Progenitor cell of endocrine pancreas (in vitro differentiated cells): ENCODE results near the gene WNT3A. TPM values are rescaled to one million over a fixed set of nuclear protein-coding genes. Genes with fewer than 3 reads are reported as not detected.

Experiments used
- DNase-seq: peaks from one replicate; pipeline ENCODE4 v3.0.0; 2021; ENCODE audit warnings: low spot score; ENCODE audit not compliant: unreplicated experiment
- H3K27ac Mint-ChIP-seq: 2 replicates; pipeline ENCODE4 v1.8.0; 2021; ENCODE audit warnings: mild to moderate bottlenecking, moderate library complexity, mixed read lengths
- H3K27me3 Mint-ChIP-seq: 2 replicates; pipeline ENCODE4 v1.8.0; 2021; ENCODE audit warnings: mixed read lengths
- H3K36me3 Mint-ChIP-seq: 2 replicates; pipeline ENCODE4 v1.8.0; 2022; ENCODE audit warnings: mixed read lengths; ENCODE audit not compliant: insufficient read depth
- H3K4me1 Mint-ChIP-seq: 2 replicates; pipeline ENCODE4 v1.8.0; 2021; ENCODE audit warnings: low read depth, mixed read lengths
- H3K4me3 Mint-ChIP-seq: 2 replicates; pipeline ENCODE4 v1.8.0; 2021; ENCODE audit warnings: low read depth, mild to moderate bottlenecking, moderate library complexity, mixed read lengths
- H3K9me3 Mint-ChIP-seq: 2 replicates; pipeline ENCODE4 v1.8.0; 2021; ENCODE audit warnings: low read depth, mixed read lengths
- total RNA-seq: library from RNA; stranded (reverse); gene quantifications from 2 replicates; pipeline ENCODE4 v1.2.1, GENCODE V29; 2021
- TF ChIP-seq, protein P1 (sequence below): fragments of 200-600 bp; sonication (generic); IDR thresholded peaks from one replicate; pipeline ENCODE4 v1.5.0; 2021; ENCODE audit warnings: antibody characterized with exemption, mild to moderate bottlenecking; ENCODE audit not compliant: unreplicated experiment

The WNT3A gene
- total RNA-seq, 1 donor from 2014 or later = not detected

DNA sequence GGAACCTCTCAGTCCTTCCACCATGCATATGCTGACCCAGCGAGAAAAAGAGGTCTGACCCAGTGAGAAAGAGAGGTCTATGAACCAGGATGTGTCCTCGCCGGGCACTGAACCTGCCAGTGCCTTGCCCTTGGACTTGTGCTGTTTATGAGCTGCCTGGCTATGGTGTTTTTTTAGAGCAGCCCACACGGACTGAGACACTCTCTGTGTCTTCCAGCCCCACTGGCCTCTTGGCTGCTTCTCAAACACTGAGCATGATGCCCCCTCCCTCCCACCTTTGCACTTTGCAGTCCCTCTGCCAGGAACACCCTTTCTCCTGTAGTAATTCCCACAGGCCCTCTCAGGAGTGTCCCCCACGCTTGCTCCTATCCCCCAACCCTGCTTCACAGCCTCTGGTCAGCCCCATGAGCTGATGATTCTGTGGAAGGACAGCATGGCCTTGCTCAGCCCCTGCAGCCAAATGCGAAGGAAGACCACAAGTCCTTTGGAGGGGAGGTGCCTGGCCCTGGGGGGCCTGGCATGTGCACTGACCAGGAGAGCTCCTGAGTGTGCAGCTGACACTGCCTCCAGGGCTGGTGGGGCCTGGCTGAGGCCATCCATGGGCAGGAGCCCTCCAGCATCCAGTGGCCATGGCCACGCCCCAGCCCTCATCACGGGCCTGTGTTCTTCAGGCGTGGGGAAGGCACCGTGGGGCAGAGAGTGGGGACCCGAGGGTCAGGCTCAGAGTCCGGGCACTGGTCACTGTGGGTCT lies 23.8 kb downstream of the WNT3A start:
- TF ChIP-seq, protein P1, sequence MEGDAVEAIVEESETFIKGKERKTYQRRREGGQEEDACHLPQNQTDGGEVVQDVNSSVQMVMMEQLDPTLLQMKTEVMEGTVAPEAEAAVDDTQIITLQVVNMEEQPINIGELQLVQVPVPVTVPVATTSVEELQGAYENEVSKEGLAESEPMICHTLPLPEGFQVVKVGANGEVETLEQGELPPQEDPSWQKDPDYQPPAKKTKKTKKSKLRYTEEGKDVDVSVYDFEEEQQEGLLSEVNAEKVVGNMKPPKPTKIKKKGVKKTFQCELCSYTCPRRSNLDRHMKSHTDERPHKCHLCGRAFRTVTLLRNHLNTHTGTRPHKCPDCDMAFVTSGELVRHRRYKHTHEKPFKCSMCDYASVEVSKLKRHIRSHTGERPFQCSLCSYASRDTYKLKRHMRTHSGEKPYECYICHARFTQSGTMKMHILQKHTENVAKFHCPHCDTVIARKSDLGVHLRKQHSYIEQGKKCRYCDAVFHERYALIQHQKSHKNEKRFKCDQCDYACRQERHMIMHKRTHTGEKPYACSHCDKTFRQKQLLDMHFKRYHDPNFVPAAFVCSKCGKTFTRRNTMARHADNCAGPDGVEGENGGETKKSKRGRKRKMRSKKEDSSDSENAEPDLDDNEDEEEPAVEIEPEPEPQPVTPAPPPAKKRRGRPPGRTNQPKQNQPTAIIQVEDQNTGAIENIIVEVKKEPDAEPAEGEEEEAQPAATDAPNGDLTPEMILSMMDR = no peak
- Mint-ChIP-seq H3K4me3 (no peak overlapping the region), H3K36me3 (no peaks in the 10 kb centered on the region), H3K27ac (no peak overlapping the region), H3K4me1 (no peaks in the 10 kb centered on the region), H3K27me3 (peaks cover 23% of the 10 kb centered on the region), H3K9me3 (peaks cover 5% of the 10 kb centered on the region)
- DNase-seq = no peak

DNA sequence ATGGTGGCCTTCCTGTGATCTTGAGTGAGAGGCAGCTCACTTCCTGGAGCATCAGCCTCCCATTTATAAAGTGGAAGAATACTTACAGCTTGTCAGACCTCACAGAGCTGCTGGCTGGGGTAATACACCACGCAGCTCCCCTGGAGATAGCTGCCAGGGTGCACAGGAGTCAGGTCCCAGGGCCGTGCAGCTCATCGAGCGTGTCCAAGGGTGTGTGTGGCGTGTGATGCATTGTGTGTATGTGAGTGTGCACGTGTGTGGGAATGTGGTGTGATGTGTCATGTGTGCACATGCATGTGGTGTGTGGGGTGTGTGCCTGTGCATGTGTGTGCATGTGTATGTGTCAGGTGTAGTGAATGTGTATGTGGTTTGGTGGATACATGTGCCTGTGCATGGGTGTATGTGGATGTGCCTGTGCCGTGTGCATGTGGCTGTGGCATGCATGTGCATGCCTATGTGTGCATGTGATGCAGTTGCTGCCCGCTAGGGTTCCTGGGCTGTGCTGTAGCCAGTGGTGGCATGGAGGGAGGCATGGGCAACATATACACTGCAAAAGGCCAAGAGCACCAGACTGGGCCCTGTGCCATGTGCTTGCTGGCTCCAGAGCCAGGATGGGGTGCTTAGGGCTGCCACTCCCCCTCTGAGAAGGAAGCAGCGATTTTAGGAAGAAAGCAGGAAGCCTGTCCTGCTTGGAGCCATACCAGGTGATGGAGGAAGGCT lies 24.6 kb downstream of the WNT3A start:
- Mint-ChIP-seq H3K4me1 (no peaks in the 10 kb centered on the region), H3K27ac (no peak overlapping the region), H3K4me3 (no peak overlapping the region), H3K9me3 (peaks cover 5% of the 10 kb centered on the region), H3K36me3 (no peaks in the 10 kb centered on the region), H3K27me3 (peaks cover 28% of the 10 kb centered on the region)
- no peak for DNase-seq
- TF ChIP-seq, protein P1 = no peak

DNA sequence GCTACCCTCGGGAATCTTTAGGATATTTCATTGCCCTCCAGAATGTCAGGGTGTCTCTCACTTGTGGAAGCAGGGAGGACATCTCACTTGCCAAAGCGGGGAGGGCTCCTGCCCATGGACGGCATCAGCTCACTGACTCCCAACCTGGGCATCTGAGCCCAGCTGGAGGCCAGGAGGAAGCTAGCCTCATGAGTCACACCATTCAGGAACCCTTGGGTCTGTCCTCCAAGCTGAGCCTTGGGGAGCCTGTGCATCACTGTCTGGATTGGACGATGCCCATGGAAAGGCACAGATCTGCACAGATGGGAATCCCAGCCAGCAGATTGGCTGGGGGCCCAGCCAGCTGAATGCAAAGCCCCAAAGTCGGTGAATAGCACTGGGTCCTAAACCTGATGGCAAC lies 25.2 kb downstream of the WNT3A start:
- Mint-ChIP-seq H3K36me3 (no peaks in the 10 kb centered on the region), H3K4me1 (no peaks in the 10 kb centered on the region), H3K27me3 (peaks cover 28% of the 10 kb centered on the region), H3K9me3 (peaks cover 5% of the 10 kb centered on the region), H3K27ac (no peak overlapping the region), H3K4me3 (no peak overlapping the region)
- TF ChIP-seq, protein P1 = no peak
- no peak for DNase-seq

DNA sequence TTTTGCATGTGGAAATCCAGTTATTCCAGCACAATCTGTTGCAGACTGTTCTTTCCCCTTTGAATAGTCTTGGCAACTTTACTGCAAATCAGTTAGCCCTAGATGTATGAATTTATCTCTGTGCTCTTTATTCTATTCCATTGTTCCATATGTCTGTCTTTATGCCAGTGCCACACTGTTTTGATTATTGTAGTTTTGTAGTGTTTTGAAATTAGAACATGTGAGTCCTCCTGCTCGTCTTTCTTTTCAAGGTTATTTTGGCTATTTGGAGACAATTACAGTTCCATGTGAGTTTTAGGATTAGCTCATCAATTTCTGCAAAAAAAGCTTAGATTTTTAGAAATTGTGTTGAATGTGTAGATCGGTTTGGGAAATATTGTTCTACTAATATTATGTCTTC lies 26.6 kb downstream of the WNT3A start:
- TF ChIP-seq, protein P1 = no peak
- peaks cover 2% of the 10 kb centered on the region for H3K4me1 Mint-ChIP-seq
- no peak overlapping the region for H3K27ac Mint-ChIP-seq
- no peak for DNase-seq
- H3K27me3 Mint-ChIP-seq = peaks cover 21% of the 10 kb centered on the region
- no peaks in the 10 kb centered on the region for H3K36me3 Mint-ChIP-seq
- H3K4me3 Mint-ChIP-seq = no peak overlapping the region
- peaks cover 5% of the 10 kb centered on the region for H3K9me3 Mint-ChIP-seq

DNA sequence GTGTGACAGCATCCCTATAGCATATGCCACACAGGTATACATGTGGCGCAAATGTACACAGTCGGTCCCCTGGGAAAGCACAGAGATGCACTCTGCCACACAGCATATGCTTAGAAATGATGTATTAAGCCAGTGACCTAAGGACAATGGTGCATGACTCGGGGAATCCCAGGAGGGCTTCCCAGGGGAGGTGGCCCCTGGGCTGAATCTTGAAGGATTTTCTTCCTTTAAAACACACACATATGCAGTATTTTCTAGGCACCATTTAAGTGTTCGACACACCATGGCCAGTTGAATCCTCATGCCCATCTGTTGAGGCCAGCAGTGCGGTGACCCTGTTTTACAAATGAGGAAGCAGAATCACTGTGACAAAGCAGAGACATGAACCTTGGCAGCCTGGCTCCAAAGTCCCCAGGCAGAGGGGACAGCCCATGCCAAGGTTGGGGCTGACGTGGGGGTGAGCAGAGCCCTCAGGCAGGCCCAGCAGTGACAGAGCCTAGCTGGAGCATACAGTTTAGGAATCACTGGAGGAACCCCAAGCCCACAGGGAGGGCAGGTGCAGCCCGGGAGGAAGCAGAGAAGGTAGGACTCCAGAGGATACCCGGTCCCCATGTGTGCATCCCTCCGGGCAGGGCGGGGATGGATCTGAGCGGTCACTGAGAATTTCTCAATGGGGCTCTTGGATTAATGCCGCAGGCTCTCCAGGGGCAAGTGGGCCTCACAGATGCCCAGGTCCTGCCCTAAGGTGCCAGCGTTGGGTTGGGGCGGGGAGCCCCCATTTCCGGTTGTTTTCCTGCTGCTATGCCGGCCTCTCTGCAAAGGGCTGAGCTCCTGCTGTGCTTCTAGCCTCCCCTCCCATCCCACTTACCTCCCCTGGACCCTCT lies 28.4 kb downstream of the WNT3A start:
- H3K4me3 Mint-ChIP-seq = no peak overlapping the region
- peaks cover 2% of the 10 kb centered on the region for H3K4me1 Mint-ChIP-seq
- H3K36me3 Mint-ChIP-seq = no peaks in the 10 kb centered on the region
- H3K27me3 Mint-ChIP-seq = peaks cover 35% of the 10 kb centered on the region
- H3K9me3 Mint-ChIP-seq = peaks cover 5% of the 10 kb centered on the region
- DNase-seq = no peak
- TF ChIP-seq, protein P1 = no peak
- H3K27ac Mint-ChIP-seq = no peak overlapping the region
